ENCODE results near the gene SLC30A3. TPM values are rescaled to one million over a fixed set of nuclear protein-coding genes. Genes with fewer than 3 reads are reported as not detected.

SLC30A3 gene
- total RNA-seq, 1 experiment from 2014 or later, result 1.5 TPM

DNA sequence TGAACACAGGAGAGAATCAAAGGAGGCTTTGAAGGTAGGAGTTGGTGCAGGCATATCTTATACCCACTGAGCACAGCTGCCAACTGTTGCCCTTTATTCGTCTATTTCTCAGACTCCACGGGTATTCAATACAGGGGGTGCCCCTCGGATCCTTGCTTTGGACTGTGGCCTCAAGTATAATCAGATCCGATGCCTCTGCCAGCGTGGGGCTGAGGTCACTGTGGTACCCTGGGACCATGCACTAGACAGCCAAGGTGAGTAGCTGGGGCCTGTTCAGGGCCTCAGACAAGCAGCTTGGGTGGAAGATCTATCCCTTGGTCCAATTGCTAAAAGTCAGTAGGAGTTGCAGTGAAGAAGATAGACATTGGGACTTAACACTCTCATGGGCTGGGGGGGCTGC, 40.4 kb downstream of the SLC30A3 start:
- H3K4me3 ChIP-seq, result no peak overlapping the region
- H3K4me2 ChIP-seq, result no peak overlapping the region
- peaks cover 24% of the 10 kb centered on the region for H3K79me2 ChIP-seq (ENCODE audit: low read depth)
- peaks cover 10% of the 10 kb centered on the region for H3K4me1 ChIP-seq (replicated peaks; ENCODE audit: insufficient read depth)
- BruUV-seq (replicated peaks), result no TSS peak
- H3F3A ChIP-seq (ENCODE audit: insufficient read depth, low read depth), result no peaks in the 10 kb centered on the region; the same call in 1 of the 2 replicates
- H3K9me2 ChIP-seq (ENCODE audit: insufficient read depth), result no peaks in the 10 kb centered on the region
- H3K27me3 ChIP-seq (ENCODE audit: insufficient read depth, low read depth), result no peaks in the 10 kb centered on the region
- no peaks in the 10 kb centered on the region for H3K9me3 ChIP-seq (ENCODE audit: insufficient read depth, low read depth)
- H3K36me3 ChIP-seq (ENCODE audit: low read depth), result peaks cover 25% of the 10 kb centered on the region
- intact Hi-C loops (cut with micrococcal nuclease; ENCODE audit: unreplicated experiment), result no loop called here
- H3K27ac ChIP-seq, result no peak overlapping the region
- H2AFZ ChIP-seq, result no peak overlapping the region
- POLR2A ChIA-PET (ENCODE audit: unreplicated experiment), result no interaction called here
- no peaks in the 10 kb centered on the region for H4K20me1 ChIP-seq (ENCODE audit: insufficient read depth)
- CTCF ChIA-PET, result no interaction called here
- no peak for DNase-seq
- TF ChIP-seq, protein P1, sequence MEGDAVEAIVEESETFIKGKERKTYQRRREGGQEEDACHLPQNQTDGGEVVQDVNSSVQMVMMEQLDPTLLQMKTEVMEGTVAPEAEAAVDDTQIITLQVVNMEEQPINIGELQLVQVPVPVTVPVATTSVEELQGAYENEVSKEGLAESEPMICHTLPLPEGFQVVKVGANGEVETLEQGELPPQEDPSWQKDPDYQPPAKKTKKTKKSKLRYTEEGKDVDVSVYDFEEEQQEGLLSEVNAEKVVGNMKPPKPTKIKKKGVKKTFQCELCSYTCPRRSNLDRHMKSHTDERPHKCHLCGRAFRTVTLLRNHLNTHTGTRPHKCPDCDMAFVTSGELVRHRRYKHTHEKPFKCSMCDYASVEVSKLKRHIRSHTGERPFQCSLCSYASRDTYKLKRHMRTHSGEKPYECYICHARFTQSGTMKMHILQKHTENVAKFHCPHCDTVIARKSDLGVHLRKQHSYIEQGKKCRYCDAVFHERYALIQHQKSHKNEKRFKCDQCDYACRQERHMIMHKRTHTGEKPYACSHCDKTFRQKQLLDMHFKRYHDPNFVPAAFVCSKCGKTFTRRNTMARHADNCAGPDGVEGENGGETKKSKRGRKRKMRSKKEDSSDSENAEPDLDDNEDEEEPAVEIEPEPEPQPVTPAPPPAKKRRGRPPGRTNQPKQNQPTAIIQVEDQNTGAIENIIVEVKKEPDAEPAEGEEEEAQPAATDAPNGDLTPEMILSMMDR (conservative IDR thresholded peaks at IDR 0.05), result no peak
- TF ChIP-seq EZH2 (IDR thresholded peaks at IDR 0.05; ENCODE audit: low read depth), result no peak

DNA sequence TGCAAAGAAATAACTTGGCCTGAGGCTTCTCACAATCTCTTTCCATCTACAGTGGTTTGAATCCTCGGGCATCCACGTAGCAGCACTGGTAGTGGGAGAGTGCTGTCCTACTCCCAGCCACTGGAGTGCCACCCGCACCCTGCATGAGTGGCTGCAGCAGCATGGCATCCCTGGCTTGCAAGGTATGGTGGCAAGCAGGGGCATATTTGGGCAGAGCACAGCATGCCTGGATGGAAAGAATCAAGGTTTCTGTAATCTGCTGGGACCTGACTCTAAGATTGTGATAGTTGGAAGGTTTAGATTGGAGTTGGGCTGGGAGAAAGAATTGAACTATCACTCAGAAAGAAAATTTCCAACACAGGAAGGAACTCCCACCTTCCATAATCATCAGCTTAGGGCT, 41.7 kb downstream of the SLC30A3 start:
- Histone ChIP-seq H3K27ac (no peak overlapping the region), H2AFZ (no peak overlapping the region), H3F3A (ENCODE audit: insufficient read depth, low read depth) (peaks cover 8% of the 10 kb centered on the region), H3K9me3 (ENCODE audit: insufficient read depth, low read depth) (no peaks in the 10 kb centered on the region), H4K20me1 (ENCODE audit: insufficient read depth) (no peaks in the 10 kb centered on the region), H3K4me2 (no peak overlapping the region), H3K36me3 (ENCODE audit: low read depth) (peaks cover 23% of the 10 kb centered on the region), H3K27me3 (ENCODE audit: insufficient read depth, low read depth) (no peaks in the 10 kb centered on the region), H3K9me2 (ENCODE audit: insufficient read depth) (no peaks in the 10 kb centered on the region), H3K4me3 (no peak overlapping the region), H3K4me1 (replicated peaks; ENCODE audit: insufficient read depth) (peaks cover 13% of the 10 kb centered on the region), H3K79me2 (ENCODE audit: low read depth) (peaks cover 24% of the 10 kb centered on the region)
- no peak for DNase-seq
- intact Hi-C loops (cut with micrococcal nuclease; ENCODE audit: unreplicated experiment), result no loop called here
- CTCF ChIA-PET, result no interaction called here
- TF ChIP-seq, protein P1 (conservative IDR thresholded peaks at IDR 0.05), result no peak
- no peak for TF ChIP-seq EZH2 (IDR thresholded peaks at IDR 0.05; ENCODE audit: low read depth)
- POLR2A ChIA-PET (ENCODE audit: unreplicated experiment), result no interaction called here
- no TSS peak for BruUV-seq (replicated peaks)

DNA sequence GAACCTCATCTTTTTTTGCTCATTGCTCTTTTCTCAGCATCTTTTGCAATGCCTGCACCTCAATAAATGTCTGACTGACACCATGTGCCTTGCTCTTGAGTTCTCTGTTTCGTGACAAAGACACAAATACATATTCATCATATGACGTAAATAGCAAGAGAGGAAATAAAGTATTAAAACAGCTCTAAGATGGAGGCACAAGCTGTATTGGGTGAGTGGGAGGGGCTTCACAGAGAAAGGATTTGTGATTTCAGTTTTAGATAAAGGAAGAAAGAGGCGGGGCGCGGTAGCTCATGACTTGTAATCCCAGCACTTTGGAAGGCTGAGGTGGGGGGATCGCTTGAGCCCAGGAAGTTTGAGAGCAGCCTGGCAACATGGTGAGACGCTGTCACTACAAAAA, 42.8 kb downstream of the SLC30A3 start:
- no peak for DNase-seq
- no peaks in the 10 kb centered on the region for H3K27me3 ChIP-seq (ENCODE audit: insufficient read depth, low read depth)
- peaks cover 18% of the 10 kb centered on the region for H3K36me3 ChIP-seq (ENCODE audit: low read depth)
- peaks cover 16% of the 10 kb centered on the region for H3F3A ChIP-seq (ENCODE audit: insufficient read depth, low read depth)
- no peaks in the 10 kb centered on the region for H4K20me1 ChIP-seq (ENCODE audit: insufficient read depth)
- peaks cover 24% of the 10 kb centered on the region for H3K79me2 ChIP-seq (ENCODE audit: low read depth)
- H3K4me2 ChIP-seq, result no peak overlapping the region
- BruUV-seq (replicated peaks), result no TSS peak
- POLR2A ChIA-PET (ENCODE audit: unreplicated experiment), result interaction anchor here (0.7 kb wide), 1 partner anchor 81 kb away, joined by 6 read pairs; no protein-coding TSS in a partner anchor
- no peak overlapping the region for H3K4me3 ChIP-seq
- H3K9me2 ChIP-seq (ENCODE audit: insufficient read depth), result no peaks in the 10 kb centered on the region
- CTCF ChIA-PET, result no interaction called here
- no peaks in the 10 kb centered on the region for H3K9me3 ChIP-seq (ENCODE audit: insufficient read depth, low read depth)
- peaks cover 13% of the 10 kb centered on the region for H3K4me1 ChIP-seq (replicated peaks; ENCODE audit: insufficient read depth)
- no peak overlapping the region for H3K27ac ChIP-seq
- no peak for TF ChIP-seq EZH2 (IDR thresholded peaks at IDR 0.05; ENCODE audit: low read depth)
- TF ChIP-seq, protein P1 (conservative IDR thresholded peaks at IDR 0.05), result no peak
- intact Hi-C loops (cut with micrococcal nuclease; ENCODE audit: unreplicated experiment), result no loop called here
- H2AFZ ChIP-seq, result no peak overlapping the region

Measured in PC-9 (cell line).